ENCODE data around the gene SEZ6. TPM values are rescaled to one million over a fixed set of nuclear protein-coding genes. Genes with fewer than 3 reads are reported as not detected.

Gene SEZ6
- total RNA-seq, 3 donors from 2014 or later: not detected

GRCh38 chr17:28983286-28984230 lies 22.3 kb downstream of the SEZ6 start:
- no peaks in the 10 kb centered on the region for H3K27me3 Mint-ChIP-seq (ENCODE audit: low read depth)
- ATAC-seq (no peak), DNase-seq (no peak)
- H3K9me3 Mint-ChIP-seq: no peaks in the 10 kb centered on the region
- H3K4me3 Mint-ChIP-seq: no peak overlapping the region
- H3K4me1 Mint-ChIP-seq (ENCODE audit: low read depth): peaks cover 23% of the 10 kb centered on the region
- H3K36me3 Mint-ChIP-seq (ENCODE audit: insufficient read depth): no peaks in the 10 kb centered on the region

GRCh38 chr17:28982131-28982793 lies 23.6 kb downstream of the SEZ6 start:
- Mint-ChIP-seq H3K4me3 (no peak overlapping the region), H3K4me1 (ENCODE audit: low read depth) (peaks cover 23% of the 10 kb centered on the region), H3K36me3 (ENCODE audit: insufficient read depth) (no peaks in the 10 kb centered on the region), H3K27me3 (ENCODE audit: low read depth) (no peaks in the 10 kb centered on the region), H3K9me3 (no peaks in the 10 kb centered on the region)
- peak; percentile 24 for DNase-seq
- peak; percentile 78 to 85 for ATAC-seq

GRCh38 chr17:28978356-28978964 lies 27.4 kb downstream of the SEZ6 start:
- peaks cover 19% of the 10 kb centered on the region for H3K4me1 Mint-ChIP-seq (ENCODE audit: low read depth)
- H3K36me3 Mint-ChIP-seq (ENCODE audit: insufficient read depth): no peaks in the 10 kb centered on the region
- ATAC-seq (no peak), DNase-seq (no peak)
- H3K4me3 Mint-ChIP-seq: no peak overlapping the region
- H3K9me3 Mint-ChIP-seq: no peaks in the 10 kb centered on the region
- no peaks in the 10 kb centered on the region for H3K27me3 Mint-ChIP-seq (ENCODE audit: low read depth)

GRCh38 chr17:28977659-28978355 lies 28.0 kb downstream of the SEZ6 start:
- Mint-ChIP-seq H3K9me3 (no peaks in the 10 kb centered on the region), H3K4me1 (ENCODE audit: low read depth) (peaks cover 12% of the 10 kb centered on the region), H3K36me3 (ENCODE audit: insufficient read depth) (no peaks in the 10 kb centered on the region), H3K27me3 (ENCODE audit: low read depth) (no peaks in the 10 kb centered on the region), H3K4me3 (no peak overlapping the region)
- ATAC-seq (no peak), DNase-seq (no peak)

- DNase-seq: no peak
- Mint-ChIP-seq H3K36me3 (ENCODE audit: insufficient read depth) (no peaks in the 10 kb centered on the region), H3K4me3 (no peak overlapping the region), H3K4me1 (ENCODE audit: low read depth) (no peaks in the 10 kb centered on the region), H3K9me3 (no peaks in the 10 kb centered on the region), H3K27me3 (ENCODE audit: low read depth) (no peaks in the 10 kb centered on the region)
- no peak for ATAC-seq
Observed at GRCh38 chr17:28975646-28976045, 30.2 kb downstream of the SEZ6 start.

- no peaks in the 10 kb centered on the region for H3K27me3 Mint-ChIP-seq (ENCODE audit: low read depth)
- ATAC-seq: no peak
- H3K36me3 Mint-ChIP-seq (ENCODE audit: insufficient read depth): no peaks in the 10 kb centered on the region
- H3K4me1 Mint-ChIP-seq (ENCODE audit: low read depth): no peaks in the 10 kb centered on the region
- no peaks in the 10 kb centered on the region for H3K9me3 Mint-ChIP-seq
- no peak for DNase-seq
- H3K4me3 Mint-ChIP-seq: no peak overlapping the region
Observed at GRCh38 chr17:28975031-28975430, 30.8 kb downstream of the SEZ6 start.

- Mint-ChIP-seq H3K9me3 (no peaks in the 10 kb centered on the region), H3K27me3 (ENCODE audit: low read depth) (no peaks in the 10 kb centered on the region), H3K36me3 (ENCODE audit: insufficient read depth) (no peaks in the 10 kb centered on the region), H3K4me3 (no peak overlapping the region), H3K4me1 (ENCODE audit: low read depth) (no peaks in the 10 kb centered on the region)
- ATAC-seq: no peak
- no peak for DNase-seq
Observed at GRCh38 chr17:28974451-28974850, 31.4 kb downstream of the SEZ6 start.

- no peaks in the 10 kb centered on the region for H3K27me3 Mint-ChIP-seq (ENCODE audit: low read depth)
- no peak for ATAC-seq
- DNase-seq: no peak
Observed at GRCh38 chr17:28973425-28973824, 32.4 kb downstream of the SEZ6 start.

GRCh38 chr17:28972437-28972836 lies 33.4 kb downstream of the SEZ6 start:
- Mint-ChIP-seq H3K27me3 (ENCODE audit: low read depth) (no peaks in the 10 kb centered on the region), H3K4me1 (ENCODE audit: low read depth) (no peaks in the 10 kb centered on the region), H3K4me3 (no peak overlapping the region), H3K36me3 (ENCODE audit: insufficient read depth) (no peaks in the 10 kb centered on the region), H3K9me3 (no peaks in the 10 kb centered on the region)
- DNase-seq (no peak), ATAC-seq (no peak)

More at GRCh38 chr17:28973425-28973824, 32.4 kb downstream of the SEZ6 start:
- Mint-ChIP-seq H3K36me3 (ENCODE audit: insufficient read depth) (no peaks in the 10 kb centered on the region), H3K9me3 (no peaks in the 10 kb centered on the region), H3K4me3 (no peak overlapping the region), H3K4me1 (ENCODE audit: low read depth) (no peaks in the 10 kb centered on the region)

GRCh38 chr17:28970879-28971278 lies 35.0 kb downstream of the SEZ6 start:
- H3K4me3 Mint-ChIP-seq: no peak overlapping the region
- H3K4me1 Mint-ChIP-seq (ENCODE audit: low read depth): no peaks in the 10 kb centered on the region
- H3K36me3 Mint-ChIP-seq (ENCODE audit: insufficient read depth): no peaks in the 10 kb centered on the region
- ATAC-seq (no peak), DNase-seq (no peak)
- H3K27me3 Mint-ChIP-seq (ENCODE audit: low read depth): no peaks in the 10 kb centered on the region
- no peaks in the 10 kb centered on the region for H3K9me3 Mint-ChIP-seq

- Mint-ChIP-seq H3K4me1 (ENCODE audit: low read depth) (no peaks in the 10 kb centered on the region), H3K36me3 (ENCODE audit: insufficient read depth) (no peaks in the 10 kb centered on the region), H3K4me3 (no peak overlapping the region), H3K27me3 (ENCODE audit: low read depth) (no peaks in the 10 kb centered on the region), H3K9me3 (no peaks in the 10 kb centered on the region)
- no peak for ATAC-seq
- DNase-seq: no peak
Observed at GRCh38 chr17:28969706-28970393, 36.0 kb downstream of the SEZ6 start.

- DNase-seq: no peak
- H3K9me3 Mint-ChIP-seq: no peaks in the 10 kb centered on the region
- H3K4me1 Mint-ChIP-seq (ENCODE audit: low read depth): no peaks in the 10 kb centered on the region
- no peak overlapping the region for H3K4me3 Mint-ChIP-seq
- ATAC-seq: no peak
- H3K27me3 Mint-ChIP-seq (ENCODE audit: low read depth): peaks cover under 1% of the 10 kb centered on the region
- H3K36me3 Mint-ChIP-seq (ENCODE audit: insufficient read depth): no peaks in the 10 kb centered on the region
Observed at GRCh38 chr17:28968914-28969295, 36.9 kb downstream of the SEZ6 start.

- DNase-seq (no peak), ATAC-seq (no peak)
- H3K36me3 Mint-ChIP-seq (ENCODE audit: insufficient read depth): no peaks in the 10 kb centered on the region
- H3K4me3 Mint-ChIP-seq: no peak overlapping the region
- peaks cover 6% of the 10 kb centered on the region for H3K27me3 Mint-ChIP-seq (ENCODE audit: low read depth)
- H3K4me1 Mint-ChIP-seq (ENCODE audit: low read depth): no peaks in the 10 kb centered on the region
- no peaks in the 10 kb centered on the region for H3K9me3 Mint-ChIP-seq
Observed at GRCh38 chr17:28968231-28968913, 37.5 kb downstream of the SEZ6 start.
